HepG2 (cell line): Measurements from ENCODE around the gene PCIF1. TPM values are rescaled to one million over a fixed set of nuclear protein-coding genes. Genes with fewer than 3 reads are reported as not detected.

ENCODE experiments used
- GPBP1L1 ChIP-seq: sonication (generic); formaldehyde crosslinking; IDR thresholded peaks from 2 replicates; pipeline ENCODE4 v1.5.0; 2020; ENCODE audit warnings: mild to moderate bottlenecking, missing genetic modification reagents
- HOXA7 ChIP-seq: sonication (generic); formaldehyde crosslinking; IDR thresholded peaks from 2 replicates; pipeline ENCODE4 v1.8.1; 2022; ENCODE audit warnings: mild to moderate bottlenecking, missing genetic modification reagents, moderate library complexity
- KAT2B ChIP-seq: fragments of 150-350 bp; IDR thresholded peaks from 2 replicates; pipeline ENCODE4 v1.6.1; 2014; ENCODE audit warnings: low read depth, low read length, borderline replicate concordance
- MAFG ChIP-seq: sonication (generic); formaldehyde crosslinking; IDR thresholded peaks from 2 replicates; pipeline ENCODE4 v1.5.1; 2020; ENCODE audit warnings: mild to moderate bottlenecking, missing genetic modification reagents
- NFYB ChIP-seq: sonication (generic); formaldehyde crosslinking; IDR thresholded peaks from 2 replicates; pipeline ENCODE4 v1.4.0; 2020; ENCODE audit warnings: missing genetic modification reagents
- POLR2G ChIP-seq: fragments of 200-400 bp; formaldehyde crosslinking; IDR thresholded peaks from 2 replicates; pipeline ENCODE4 v1.6.1; 2018; ENCODE audit warnings: mild to moderate bottlenecking, low read depth, low read length, moderate library complexity
- PRDM15 ChIP-seq: sonication (generic); formaldehyde crosslinking; IDR thresholded peaks from 2 replicates; pipeline ENCODE4 v1.4.0; 2020; ENCODE audit warnings: missing genetic modification reagents
- STAT6 ChIP-seq: sonication (generic); formaldehyde crosslinking; IDR thresholded peaks from 2 replicates; pipeline ENCODE4 v1.4.0; 2020; ENCODE audit warnings: missing genetic modification reagents, mild to moderate bottlenecking, borderline replicate concordance
- TRIM22 ChIP-seq: fragments of 450-650 bp; IDR thresholded peaks from 2 replicates; pipeline ENCODE4 v1.6.1; 2017
- UBTF ChIP-seq: sonication (generic); formaldehyde crosslinking; IDR thresholded peaks from 2 replicates; pipeline ENCODE4 v1.4.0; 2020; ENCODE audit warnings: mild to moderate bottlenecking, missing genetic modification reagents
- ZNF382 ChIP-seq: sonication (generic); formaldehyde crosslinking; IDR thresholded peaks from 2 replicates; pipeline ENCODE4 v1.5.0; 2020; ENCODE audit warnings: missing genetic modification reagents, mild to moderate bottlenecking, borderline replicate concordance
- ZNF564 ChIP-seq: sonication (generic); formaldehyde crosslinking; IDR thresholded peaks from 2 replicates; pipeline ENCODE4 v1.8.1; 2023; ENCODE audit warnings: mild to moderate bottlenecking, missing genetic modification reagents
- ZSCAN25 ChIP-seq: sonication (generic); formaldehyde crosslinking; IDR thresholded peaks from 2 replicates; pipeline ENCODE4 v1.8.0; 2022; ENCODE audit warnings: mild to moderate bottlenecking, missing genetic modification reagents
- ZUFSP ChIP-seq: sonication (generic); formaldehyde crosslinking; IDR thresholded peaks from 2 replicates; pipeline ENCODE4 v1.9.0; 2021; ENCODE audit warnings: missing genetic modification reagents, mild to moderate bottlenecking, borderline replicate concordance
- polyA plus RNA-seq, 8 experiments: library from polyadenylated mRNA; depleted of rRNA in 3 of 8; stranded (reverse) in 7 of 8; unstranded in 1 of 8; fragments of >200 nt; fragmentation: Illumina TruSeq in 4 of 8; extraction: Trizol in 4 of 8; gene quantifications; 2 replicates each; pipeline versions ENCODE4 v1.2.1 to v1.2.3, GENCODE V29; 2011 to 2016; ENCODE audit warnings: low read depth in 4 of 8, missing spikeins in 1 of 8, mixed read lengths in 1 of 8; ENCODE audit not compliant: insufficient read depth in 1 of 8
- total RNA-seq, 5 experiments: library from RNA; depleted of rRNA; stranded (reverse); fragments of >200 nt; fragmentation: Illumina TruSeq; extraction: Trizol; gene quantifications; 2 replicates each; pipeline ENCODE4 v1.2.3, GENCODE V29; 2016; ENCODE audit warnings: low read depth in 1 of 5

The PCIF1 gene
- total and polyA plus RNA-seq, 2 of the 13 experiments (the other 11 are each of a cell fraction or from before 2014, with no cell fraction given): 20.9 to 24.4 TPM

- TF ChIP-seq UBTF (CRISPR knock-in tag) (peak; percentile 41; the same call in 1 of the 2 replicates), ZSCAN25 (CRISPR knock-in tag) (peak; percentile 44), KAT2B (no peak), NFYB (CRISPR knock-in tag) (no peak), POLR2G (no peak), TRIM22 (no peak), HOXA7 (CRISPR knock-in tag) (no peak), MAFG (no peak), STAT6 (CRISPR knock-in tag) (no peak), ZNF382 (CRISPR knock-in tag) (no peak), ZUFSP (CRISPR knock-in tag) (no peak), ZNF564 (CRISPR knock-in tag) (no peak), PRDM15 (CRISPR knock-in tag) (no peak), GPBP1L1 (no peak)
Observed at GRCh38 chr20:45925821-45926506, 8.5 kb upstream of the PCIF1 start (continued).
